ENCODE measurements around the gene ACAA1.

GRCh38 chr3:38137615-38138348 is 855 bp upstream of the ACAA1 start:
- TF ChIP-seq CTCF (conservative IDR thresholded peaks at IDR 0.05) (no peak), ZFX (IDR thresholded peaks at IDR 0.05) (no peak)

All from C4-2B (cell line).